GM18520 (cell line): ENCODE results near the gene MSANTD2.
A peak's percentile ranks its signal among the peaks of the same experiment; 100 is the strongest.

Experiments used
- ATAC-seq: cut with Tn5 transposase; IDR thresholded peaks from one replicate; pipeline ENCODE4 v1.9.1; 2021; ENCODE audit not compliant: unreplicated experiment

Gene MSANTD2

DNA sequence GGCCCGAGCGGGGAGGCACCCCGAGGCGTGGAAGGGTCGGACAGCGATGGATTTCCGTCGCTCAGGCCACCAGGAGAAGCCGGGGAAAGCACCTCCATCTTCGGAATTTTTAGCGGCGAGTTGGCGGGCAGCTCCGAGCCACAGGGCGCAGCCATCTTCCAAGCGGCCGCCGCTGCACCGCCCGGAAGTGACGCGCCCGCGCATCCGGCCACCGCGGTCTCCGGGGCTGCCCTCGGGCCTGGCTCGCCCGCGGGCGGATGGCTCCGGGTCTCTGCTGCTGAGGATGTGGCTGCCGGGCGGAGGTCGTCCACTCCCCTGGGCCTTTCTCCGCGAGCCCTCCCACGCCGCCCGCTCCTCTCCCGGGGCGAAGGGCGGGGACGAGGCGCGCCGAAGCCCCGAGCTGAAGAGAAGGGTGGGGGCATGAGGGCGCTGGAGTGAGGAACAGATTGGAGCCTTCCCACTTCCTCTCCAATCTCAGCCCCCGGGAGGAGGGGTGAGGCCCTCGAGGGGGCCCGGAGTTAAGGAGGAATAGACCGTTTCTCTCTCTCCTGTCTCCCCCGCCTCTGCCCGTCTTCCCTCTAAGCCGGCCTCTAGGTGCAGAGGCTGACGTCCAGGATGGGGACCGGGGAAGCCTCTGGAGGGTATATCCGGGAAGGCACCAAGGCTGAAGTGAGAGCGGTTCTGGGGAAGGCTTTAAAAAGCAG, at the start of gene MSANTD2:
Gene MSANTD2 (minus strand): TSS at position 181 of the 704 bp plus-strand sequence. CDS start 26 bp downstream, at position 155.
- ATAC-seq: peak; percentile 80

DNA sequence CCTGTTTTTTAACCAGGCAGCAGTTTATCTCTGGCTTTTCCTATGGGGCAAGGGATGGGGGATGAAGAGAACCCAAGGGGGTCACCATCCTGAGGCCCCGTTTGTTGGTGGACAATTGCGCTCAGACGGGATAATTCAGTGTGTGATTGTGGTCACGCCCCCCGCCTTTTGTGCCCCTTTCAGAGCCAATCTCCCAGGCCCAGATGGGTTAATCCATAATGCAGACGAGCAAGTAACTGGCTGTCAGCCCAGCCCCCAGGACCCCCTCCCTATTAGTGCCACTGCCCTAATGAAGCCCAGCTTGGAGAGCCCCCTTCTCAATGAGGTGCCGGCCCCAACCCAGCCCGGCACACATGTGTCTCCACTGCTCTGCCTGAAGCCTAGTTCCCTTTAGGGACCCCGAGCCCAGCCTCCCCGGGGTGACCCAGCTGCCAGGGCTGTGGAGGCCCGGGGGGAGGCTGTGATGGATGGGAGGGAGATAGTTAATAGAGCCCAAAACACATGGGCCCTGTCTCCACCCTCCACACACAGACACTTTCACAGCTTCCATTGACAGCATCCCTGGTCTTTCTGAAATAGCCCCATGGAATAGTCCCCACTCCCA, 46.0 kb upstream of the MSANTD2 start:
- no peak for ATAC-seq

DNA sequence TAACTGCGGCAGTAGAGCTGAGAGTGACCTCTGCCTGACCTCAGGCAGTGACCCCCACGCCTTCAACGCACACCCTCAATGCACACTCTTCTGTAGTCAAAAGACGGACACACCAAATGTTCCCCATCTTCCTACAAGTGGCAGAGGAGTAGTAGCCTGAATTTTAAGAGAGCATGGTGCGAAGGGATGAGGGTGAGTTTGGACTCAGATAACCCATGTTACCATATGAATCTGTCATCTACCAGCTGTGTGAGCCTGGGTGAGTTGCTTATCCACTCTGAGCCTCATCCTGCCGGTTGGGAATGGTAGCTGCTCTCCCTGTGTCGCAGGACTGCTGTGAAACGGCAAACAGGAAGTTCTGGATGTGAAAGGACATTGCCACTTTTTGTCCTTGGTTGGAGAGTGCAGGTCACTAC, 44.5 kb upstream of the MSANTD2 start:
- no peak for ATAC-seq

DNA sequence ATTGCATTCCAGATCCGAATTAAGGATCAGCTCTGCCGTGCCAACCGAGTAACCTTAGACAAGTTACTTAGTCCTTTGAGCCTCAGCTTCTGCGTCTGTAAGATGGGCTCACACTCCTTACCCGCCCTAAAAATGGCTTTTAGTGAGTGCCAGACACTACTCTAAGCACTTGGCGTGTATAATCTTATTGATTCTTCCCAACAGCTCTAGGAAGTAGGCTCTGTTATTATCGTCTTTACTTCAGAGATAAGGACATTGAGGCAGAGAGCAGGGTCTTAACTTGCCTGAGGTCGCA, 43.4 kb upstream of the MSANTD2 start:
- no peak for ATAC-seq

DNA sequence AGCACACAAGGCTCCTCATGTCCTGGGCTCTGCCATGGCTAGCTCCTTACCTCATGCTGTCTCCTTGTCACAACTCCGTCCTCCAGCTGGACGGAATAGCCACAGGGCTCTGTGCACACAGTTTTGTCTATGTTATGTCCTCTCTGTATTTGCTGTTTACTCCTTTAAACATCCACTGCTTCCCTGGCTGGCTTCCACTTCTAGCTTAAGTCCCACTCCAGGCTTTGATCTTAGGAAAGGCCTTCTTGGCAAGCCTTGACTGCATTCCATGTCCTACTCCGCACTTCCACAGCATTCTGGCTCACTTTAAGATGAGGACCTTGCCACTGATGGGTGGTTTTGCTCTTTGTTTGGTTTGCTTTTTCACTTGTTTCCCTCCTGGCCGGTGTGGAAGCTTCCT, 42.1 kb upstream of the MSANTD2 start:
- ATAC-seq: no peak

DNA sequence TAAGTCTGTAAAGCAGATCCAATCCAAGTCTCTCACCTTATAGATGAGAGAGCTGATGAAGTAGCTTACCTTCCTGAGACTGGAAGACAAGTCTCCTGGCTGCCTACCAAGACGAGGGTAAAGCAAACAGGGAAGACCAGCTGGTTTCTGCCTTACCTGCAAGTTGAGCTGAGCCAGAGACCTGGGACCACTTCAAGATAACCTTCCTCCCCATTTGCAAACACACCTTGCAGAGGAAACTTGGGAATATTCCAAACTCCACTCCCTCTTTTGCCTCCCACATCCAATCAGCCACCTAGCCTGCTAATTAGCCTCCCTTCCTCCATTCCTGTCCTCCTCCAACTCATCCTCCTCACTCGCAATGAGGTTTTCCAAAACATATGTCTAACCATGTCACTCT, 41.6 kb upstream of the MSANTD2 start:
- no peak for ATAC-seq

DNA sequence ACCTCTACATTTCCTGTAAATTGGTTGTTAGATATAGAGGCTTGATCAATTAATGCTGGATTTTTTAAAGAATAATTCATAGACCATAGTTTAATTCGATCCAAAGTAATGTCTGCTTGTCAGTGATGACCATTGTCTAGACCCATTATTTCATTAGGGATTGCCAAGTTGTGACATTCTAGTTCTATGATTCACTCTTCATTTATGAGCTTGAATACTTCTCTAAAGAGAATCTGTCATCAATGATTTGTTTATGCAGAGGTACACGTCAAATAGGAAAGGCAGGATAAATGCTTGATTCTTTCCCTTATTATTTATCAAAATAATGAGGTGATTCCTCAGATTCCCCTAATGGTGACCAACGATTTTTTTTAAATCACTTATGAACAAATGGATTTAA, 41.0 kb upstream of the MSANTD2 start:
- ATAC-seq: no peak

DNA sequence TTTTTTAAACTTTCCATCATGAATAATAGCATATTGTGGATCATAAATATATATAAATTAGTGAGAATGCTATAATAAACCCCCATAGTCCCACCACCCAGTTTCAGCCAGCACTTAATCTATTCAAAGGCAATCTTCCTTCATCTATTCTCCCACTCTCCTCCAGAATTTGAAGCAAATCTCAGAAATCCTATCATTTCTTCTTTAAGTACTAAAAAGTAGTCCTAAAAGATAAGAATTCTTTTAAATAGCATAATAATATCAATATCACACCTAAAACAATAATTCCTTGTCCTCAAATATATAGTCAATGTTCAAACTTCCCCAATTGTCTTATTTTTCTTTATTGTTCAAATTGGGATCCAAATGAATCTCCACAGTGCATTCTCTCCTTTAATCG, 40.5 kb upstream of the MSANTD2 start:
- ATAC-seq: no peak

DNA sequence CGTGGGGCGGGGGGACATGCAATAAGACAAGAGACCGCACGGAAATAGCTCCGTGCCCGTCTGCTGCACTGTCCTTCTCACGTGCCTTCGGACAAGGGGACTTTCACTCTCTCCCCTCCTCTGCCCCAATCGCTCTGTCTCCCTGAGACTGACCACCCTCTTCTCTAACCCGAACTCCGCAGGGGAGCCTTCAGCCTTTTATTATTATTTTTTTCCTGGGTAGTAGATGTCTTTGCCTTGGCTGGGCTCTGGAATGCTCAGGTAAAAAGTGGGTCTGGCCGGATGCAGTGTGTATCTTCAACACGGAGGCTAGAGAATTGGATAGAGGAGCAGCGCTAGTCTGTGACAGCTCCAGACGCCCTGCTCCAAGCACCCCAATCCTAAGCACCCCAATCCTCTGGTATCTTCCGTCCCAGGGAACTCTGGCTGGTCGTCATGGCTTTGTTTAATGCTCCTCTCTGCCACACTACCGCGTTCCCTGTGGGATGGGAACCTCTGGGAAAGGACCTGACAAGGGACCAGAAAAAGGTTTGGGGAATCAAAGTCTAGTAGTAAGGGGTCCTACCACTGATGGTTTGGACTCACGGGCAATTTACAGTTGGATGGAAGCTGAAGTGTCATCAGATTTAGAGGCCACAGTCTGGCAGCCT, 39.9 kb upstream of the MSANTD2 start:
- no peak for ATAC-seq

DNA sequence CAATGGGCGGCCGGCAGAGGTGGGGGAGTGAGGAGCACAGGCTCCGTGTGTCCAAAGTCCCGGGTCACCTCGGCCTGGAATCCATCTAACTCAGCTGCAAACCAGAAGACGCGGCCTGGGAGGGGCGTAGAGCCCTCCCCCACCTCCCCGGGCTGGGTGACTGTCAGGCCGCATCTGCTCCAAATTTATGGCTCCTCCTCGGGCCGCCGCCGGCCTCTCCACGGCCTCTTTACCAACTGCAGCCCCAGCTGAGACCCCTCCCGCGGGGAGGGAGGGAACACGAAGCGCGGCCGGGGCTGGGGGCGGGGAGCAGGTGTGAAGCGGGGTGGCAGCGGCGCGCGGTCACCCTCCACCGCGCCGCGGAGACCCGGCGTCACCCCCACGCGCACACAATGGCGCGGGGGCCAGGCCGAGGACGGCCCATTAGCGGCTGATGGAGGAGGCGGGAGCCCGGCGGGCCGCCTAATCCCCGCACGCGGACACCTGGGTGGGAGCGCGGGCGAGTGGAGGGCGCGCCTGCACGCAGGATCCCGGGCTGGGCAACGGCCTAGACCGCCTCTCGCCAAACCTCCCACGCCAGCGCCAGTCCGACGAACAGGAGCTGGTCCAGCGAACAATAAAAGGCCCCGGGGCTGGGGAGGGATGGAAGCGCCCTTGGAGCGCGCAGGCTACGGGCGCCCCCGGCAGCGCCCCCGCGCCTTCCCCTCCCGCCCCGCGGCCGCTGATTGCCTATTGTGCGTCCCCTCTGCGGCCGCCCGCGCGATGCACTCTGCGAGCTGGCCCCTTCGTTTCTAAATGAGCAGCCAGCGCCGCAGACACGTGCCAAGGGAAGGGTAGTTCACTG, 39.1 kb upstream of the MSANTD2 start:
- no peak for ATAC-seq

DNA sequence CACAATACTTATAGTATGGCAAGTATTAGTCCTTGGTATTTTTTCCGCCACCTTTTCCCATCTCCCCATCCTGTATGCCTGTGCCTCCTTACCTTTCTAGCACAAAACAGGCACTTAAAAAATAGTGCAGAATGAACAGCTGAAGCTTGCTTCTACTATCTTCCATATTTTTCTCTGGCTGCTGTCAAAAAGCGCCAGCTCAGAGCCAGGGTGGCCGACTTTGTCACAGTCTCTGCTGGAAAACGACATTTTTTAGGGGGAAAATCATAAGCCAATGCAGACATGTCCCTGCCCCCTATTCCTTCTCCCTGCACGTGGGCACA, 38.6 kb upstream of the MSANTD2 start:
- ATAC-seq: no peak

DNA sequence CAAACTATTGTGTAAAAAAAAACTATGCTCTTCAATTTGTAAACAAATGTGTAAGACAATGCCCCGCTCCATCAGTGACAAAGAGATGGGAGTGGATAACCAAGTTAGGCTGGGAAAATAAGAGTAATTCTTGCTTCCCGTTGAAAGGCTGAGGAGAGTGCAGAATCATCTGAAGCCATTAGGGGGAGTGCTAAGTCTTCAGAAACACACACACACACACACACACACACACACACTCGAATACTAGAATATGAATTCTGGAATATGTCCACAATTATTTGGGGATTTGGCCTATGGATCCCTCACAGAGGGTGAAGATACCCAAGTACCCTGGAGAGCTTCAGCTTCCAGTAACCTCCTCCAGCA, 37.3 kb upstream of the MSANTD2 start:
- ATAC-seq: no peak

DNA sequence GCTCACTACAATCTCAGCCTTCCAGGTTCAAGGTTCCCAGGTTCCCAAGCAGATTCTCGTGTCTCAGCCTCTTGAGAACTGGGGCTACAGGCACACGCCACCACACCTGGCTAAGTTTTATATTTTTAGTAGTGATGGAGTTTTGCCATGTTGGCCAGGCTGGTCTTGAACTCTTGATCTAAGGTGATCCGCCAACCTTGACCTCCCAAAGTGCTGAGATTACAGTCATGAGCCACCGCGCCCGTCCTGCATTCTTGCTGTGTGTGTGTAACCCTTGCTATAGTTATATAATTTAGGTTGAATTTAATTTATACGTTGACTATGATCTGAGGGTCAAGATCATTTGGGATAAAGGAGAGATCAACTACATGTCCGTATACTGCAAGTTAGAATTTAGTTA, 35.7 kb upstream of the MSANTD2 start:
- ATAC-seq: no peak

DNA sequence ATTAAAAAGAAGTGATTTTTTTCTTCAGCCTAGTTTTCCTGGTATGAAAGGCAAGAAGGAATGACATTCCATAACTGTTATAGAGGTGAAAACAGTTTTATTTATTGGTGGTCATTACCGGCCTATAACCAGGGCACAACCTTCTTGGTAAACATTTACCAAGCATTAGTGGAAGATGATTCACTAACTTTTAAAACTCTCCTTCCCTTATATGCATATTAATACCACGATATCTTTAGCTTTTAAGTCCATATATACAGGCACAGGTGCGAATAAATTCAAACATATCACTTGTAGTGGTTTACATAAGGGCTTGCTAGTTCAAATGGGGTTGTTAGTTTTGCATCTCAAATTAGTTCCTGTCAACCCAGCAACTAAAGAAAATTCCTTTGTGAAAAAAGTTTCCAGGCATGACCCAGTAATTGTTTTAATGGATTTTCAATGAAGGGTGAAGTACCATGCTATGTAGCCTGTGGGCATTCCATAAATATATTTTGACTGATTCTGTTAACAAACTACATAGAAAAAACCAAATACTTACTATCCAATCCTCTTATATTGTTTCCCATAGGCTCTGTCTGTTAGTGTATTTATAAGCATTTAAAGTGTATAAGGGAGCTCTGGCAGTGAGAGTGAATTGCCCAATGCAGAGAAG, 34.4 kb upstream of the MSANTD2 start:
- no peak for ATAC-seq

DNA sequence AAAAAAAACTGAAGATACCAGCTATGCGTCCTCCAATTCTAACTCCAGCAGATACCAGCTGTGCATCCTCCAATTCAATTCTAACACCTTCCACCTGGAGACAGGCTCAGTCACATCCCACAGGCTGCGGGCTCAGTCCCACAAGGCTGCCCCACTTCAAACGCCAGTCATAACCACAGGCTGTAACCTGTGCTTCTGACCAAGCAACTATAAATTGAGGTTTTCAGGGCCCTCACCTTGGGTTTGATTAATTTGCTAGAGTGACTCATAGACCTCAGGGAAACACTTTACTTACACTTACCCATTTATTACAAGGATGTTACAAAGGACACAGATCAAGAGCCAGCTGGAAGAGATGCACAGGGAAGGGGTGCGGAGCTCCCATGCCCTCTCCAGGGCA, 32.4 kb upstream of the MSANTD2 start:
- ATAC-seq: no peak

DNA sequence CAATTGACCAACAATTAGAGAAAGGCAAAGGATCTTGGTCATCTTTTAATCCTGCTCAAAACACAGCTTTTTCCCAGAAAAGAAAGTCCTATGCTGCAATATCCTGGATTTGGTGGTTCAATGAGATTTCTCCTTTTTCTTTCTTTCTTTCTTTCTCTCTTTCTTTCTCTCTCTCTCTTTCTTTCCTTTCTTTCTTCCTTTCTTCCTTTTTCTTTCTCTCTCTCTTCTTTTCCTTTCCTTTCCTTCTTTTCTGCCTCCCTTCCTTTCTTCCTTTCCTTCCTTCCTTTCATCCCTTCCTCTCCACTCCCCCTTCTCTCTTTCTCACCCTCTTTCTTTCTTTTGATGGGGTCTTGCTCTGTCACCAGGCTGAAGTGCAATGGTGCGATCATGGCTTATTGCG, 31.7 kb upstream of the MSANTD2 start:
- no peak for ATAC-seq

DNA sequence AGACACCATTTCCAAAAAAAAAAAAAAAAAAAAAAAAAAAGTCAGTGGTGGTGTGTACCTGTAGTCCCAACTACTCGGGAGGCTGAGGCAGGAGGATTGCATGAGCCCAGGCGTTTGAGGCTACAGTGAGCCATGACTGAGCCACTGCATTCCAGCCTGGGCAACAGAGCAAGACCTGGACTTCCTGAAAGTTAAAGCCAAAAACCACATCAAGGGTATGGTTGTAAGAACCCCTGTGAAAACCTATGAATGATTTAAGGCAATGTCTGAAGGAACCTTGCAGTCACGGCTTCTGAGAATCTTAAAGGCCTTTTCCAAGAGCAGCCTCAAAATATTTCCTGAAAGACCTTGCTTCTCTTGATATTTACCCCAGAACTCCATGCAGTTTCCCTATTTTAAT, 30.5 kb upstream of the MSANTD2 start:
- ATAC-seq: no peak

DNA sequence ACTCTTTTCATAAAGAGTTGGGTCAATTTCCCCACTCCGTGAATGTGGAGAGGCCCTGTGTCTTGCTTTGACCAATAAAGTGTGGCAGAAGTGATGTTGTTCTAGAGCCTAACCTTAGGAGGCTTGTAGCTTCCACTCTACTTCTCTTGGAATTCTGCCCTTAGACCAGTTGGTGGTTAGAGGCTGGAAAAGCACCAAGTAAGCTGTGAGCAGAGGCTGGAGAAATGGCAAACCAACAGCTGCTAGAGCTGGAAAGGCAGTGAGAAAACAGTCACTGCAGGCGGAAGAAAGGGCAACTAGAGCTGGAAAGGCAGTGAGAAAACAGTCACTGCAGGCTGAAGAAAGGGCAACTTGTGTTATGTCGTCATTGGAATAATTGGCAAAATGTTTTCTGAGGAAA, 29.8 kb upstream of the MSANTD2 start:
- no peak for ATAC-seq

DNA sequence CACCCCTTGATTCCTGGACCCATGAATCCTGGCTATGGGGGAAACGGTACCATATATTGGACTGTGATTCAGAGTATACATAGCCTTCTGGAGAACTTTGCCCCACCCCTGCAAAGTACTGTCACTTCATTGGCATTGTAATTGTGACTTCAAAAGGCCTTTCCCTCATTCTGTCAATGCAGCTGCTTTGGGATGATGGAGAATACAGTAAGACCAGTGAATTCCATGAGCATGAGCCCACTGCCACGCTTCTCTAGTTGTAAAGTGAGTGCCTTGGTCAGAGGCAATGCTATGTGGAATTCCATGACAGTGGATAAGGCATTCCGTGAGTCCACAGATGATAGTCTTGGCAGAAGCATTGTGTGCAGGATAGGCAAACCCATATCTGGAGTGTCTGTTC, 25.7 kb upstream of the MSANTD2 start:
- no peak for ATAC-seq

DNA sequence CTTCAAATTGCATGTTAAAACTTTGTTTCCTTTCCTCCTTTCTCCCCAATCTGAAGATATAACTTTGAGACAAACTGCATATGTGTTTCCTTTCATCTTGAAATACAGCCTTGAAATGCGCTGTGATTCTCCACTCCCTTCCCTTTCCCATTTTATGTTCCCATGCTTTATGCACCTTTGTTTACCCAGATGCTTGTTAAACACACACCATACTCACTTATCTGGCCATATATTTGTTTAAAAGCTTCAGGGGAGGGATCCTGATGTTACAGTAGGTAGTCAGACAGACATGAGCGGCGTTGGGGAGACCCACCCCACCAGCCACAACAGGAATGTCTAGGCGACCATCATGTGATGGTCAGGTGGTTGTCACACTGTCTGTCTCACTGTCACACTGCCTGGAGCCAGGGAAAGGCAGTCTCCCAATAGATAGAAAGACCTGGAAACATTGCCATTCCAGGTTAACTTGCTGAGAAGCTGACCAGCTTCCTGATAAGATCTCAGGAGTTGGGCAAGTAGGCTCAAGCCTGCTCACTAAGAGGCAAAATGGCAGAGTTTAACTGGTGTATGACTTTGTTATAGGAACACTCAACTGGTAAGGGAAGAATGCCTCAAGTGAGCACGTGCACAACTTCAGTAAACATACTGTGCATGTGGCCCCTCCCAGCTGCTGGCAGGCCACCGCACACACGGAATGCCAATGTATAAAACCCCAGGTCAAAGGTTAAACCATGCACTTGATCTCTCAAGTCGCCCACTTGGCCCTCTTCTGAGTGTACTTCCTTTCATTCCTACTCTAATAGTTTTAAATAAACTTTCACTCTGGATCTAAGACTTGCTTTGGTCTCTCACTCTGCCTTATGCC, 23.5 kb upstream of the MSANTD2 start:
- ATAC-seq: no peak
